K562 (cell line): ENCODE measurements around the gene LIN28B. TPM values are rescaled to one million over a fixed set of nuclear protein-coding genes. Genes with fewer than 3 reads are reported as not detected.

Experiments
- MIER1 ChIP-seq: fragments of 450-650 bp; IDR thresholded peaks from 2 replicates; pipeline ENCODE4 v1.6.1; 2016; ENCODE audit warnings: antibody characterized with exemption, mild to moderate bottlenecking, low read depth
- U2AF1 ChIP-seq: fragments of 200-400 bp; formaldehyde crosslinking; optimal IDR thresholded peaks from 2 replicates; pipeline ENCODE3; 2017; ENCODE audit warnings: mild to moderate bottlenecking, low read depth, low read length, moderate library complexity
- polyA plus RNA-seq, 8 experiments: library from polyadenylated mRNA; depleted of rRNA in 4 of 8; stranded (reverse) in 5 of 8; unstranded in 3 of 8; fragments of >200 nt; fragmentation: Nextera tagmentation in 2 of 8; fragmentation: Illumina TruSeq in 1 of 8; extraction: Ambion mirVana in 2 of 8; extraction: Trizol in 1 of 8; gene quantifications; 2 replicates each; pipeline versions ENCODE4 v1.2.1 to v1.2.3, GENCODE V29; 2011 to 2014; ENCODE audit warnings: inconsistent platforms in 1 of 8, missing spikeins in 1 of 8
- total RNA-seq, 7 experiments: library from RNA; depleted of rRNA in 6 of 7; stranded (reverse); fragments of >200 nt in 6 of 7; fragmentation: Illumina TruSeq in 2 of 7; extraction: Trizol in 2 of 7; gene quantifications; 2 replicates each; pipeline versions ENCODE4 v1.2.1 to v1.2.3, GENCODE V29; 2011 to 2021; ENCODE audit warnings: low replicate concordance in 1 of 7
- TF ChIP-seq, protein P1 (sequence below): fragments of 450-650 bp; IDR thresholded peaks from 2 replicates; pipeline ENCODE4 v1.6.1; 2016; ENCODE audit warnings: mild to moderate bottlenecking, moderate library complexity
- TF ChIP-seq, protein P2 (sequence below): fragments of 250-450 bp; sonication (Bioruptor Pico); IDR thresholded peaks from 2 replicates; pipeline ENCODE4 v1.5.0; 2020; ENCODE audit warnings: mild to moderate bottlenecking, borderline replicate concordance

LIN28B gene
- total and polyA plus RNA-seq, 9 of the 15 experiments (the other 6 are each of a cell fraction or from before 2014, with no cell fraction given), result 20.9 to 77.3 (median 42.1) TPM

DNA sequence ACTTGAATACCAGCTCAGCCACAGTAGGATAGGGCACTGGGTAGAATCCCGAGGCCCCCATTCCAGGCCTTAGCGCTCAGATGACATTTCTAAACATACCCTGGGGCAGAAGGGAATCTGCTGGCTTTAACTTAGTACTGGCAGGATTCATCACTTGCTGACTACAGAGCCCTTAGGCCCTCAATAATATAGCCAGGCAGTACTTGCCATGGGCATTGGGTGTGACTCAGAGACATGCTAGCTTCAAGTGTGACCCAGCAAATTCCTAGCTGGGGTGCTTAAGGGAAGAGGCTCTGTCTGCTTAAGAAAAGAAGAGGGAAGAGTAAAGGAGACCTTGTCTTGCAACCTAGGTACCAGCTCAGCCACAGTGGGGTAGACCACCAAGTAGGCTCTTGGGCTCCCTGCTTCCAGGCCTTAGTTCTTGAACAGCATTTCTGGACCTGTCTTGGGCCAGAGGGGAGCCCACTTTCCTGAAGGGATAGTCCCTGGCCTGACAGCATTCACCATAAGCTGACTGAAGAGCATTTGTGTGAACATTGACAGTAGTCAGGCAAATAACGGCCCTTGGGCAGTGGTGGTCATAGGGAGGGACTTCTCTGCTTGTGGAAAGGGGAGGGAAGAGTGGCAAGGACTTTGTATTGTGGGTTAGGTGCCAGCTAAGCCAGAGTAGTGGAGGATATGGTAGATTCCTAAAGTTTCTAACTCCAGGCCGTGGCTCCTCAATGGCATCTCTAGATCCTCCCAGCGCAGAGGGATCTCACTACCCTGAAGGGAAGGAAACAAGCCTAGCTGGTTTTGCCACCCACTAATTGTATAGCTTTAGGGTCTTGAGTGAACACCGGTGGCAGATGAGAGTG is 48.6 kb upstream of the LIN28B start (continued):
- TF ChIP-seq, protein P1, sequence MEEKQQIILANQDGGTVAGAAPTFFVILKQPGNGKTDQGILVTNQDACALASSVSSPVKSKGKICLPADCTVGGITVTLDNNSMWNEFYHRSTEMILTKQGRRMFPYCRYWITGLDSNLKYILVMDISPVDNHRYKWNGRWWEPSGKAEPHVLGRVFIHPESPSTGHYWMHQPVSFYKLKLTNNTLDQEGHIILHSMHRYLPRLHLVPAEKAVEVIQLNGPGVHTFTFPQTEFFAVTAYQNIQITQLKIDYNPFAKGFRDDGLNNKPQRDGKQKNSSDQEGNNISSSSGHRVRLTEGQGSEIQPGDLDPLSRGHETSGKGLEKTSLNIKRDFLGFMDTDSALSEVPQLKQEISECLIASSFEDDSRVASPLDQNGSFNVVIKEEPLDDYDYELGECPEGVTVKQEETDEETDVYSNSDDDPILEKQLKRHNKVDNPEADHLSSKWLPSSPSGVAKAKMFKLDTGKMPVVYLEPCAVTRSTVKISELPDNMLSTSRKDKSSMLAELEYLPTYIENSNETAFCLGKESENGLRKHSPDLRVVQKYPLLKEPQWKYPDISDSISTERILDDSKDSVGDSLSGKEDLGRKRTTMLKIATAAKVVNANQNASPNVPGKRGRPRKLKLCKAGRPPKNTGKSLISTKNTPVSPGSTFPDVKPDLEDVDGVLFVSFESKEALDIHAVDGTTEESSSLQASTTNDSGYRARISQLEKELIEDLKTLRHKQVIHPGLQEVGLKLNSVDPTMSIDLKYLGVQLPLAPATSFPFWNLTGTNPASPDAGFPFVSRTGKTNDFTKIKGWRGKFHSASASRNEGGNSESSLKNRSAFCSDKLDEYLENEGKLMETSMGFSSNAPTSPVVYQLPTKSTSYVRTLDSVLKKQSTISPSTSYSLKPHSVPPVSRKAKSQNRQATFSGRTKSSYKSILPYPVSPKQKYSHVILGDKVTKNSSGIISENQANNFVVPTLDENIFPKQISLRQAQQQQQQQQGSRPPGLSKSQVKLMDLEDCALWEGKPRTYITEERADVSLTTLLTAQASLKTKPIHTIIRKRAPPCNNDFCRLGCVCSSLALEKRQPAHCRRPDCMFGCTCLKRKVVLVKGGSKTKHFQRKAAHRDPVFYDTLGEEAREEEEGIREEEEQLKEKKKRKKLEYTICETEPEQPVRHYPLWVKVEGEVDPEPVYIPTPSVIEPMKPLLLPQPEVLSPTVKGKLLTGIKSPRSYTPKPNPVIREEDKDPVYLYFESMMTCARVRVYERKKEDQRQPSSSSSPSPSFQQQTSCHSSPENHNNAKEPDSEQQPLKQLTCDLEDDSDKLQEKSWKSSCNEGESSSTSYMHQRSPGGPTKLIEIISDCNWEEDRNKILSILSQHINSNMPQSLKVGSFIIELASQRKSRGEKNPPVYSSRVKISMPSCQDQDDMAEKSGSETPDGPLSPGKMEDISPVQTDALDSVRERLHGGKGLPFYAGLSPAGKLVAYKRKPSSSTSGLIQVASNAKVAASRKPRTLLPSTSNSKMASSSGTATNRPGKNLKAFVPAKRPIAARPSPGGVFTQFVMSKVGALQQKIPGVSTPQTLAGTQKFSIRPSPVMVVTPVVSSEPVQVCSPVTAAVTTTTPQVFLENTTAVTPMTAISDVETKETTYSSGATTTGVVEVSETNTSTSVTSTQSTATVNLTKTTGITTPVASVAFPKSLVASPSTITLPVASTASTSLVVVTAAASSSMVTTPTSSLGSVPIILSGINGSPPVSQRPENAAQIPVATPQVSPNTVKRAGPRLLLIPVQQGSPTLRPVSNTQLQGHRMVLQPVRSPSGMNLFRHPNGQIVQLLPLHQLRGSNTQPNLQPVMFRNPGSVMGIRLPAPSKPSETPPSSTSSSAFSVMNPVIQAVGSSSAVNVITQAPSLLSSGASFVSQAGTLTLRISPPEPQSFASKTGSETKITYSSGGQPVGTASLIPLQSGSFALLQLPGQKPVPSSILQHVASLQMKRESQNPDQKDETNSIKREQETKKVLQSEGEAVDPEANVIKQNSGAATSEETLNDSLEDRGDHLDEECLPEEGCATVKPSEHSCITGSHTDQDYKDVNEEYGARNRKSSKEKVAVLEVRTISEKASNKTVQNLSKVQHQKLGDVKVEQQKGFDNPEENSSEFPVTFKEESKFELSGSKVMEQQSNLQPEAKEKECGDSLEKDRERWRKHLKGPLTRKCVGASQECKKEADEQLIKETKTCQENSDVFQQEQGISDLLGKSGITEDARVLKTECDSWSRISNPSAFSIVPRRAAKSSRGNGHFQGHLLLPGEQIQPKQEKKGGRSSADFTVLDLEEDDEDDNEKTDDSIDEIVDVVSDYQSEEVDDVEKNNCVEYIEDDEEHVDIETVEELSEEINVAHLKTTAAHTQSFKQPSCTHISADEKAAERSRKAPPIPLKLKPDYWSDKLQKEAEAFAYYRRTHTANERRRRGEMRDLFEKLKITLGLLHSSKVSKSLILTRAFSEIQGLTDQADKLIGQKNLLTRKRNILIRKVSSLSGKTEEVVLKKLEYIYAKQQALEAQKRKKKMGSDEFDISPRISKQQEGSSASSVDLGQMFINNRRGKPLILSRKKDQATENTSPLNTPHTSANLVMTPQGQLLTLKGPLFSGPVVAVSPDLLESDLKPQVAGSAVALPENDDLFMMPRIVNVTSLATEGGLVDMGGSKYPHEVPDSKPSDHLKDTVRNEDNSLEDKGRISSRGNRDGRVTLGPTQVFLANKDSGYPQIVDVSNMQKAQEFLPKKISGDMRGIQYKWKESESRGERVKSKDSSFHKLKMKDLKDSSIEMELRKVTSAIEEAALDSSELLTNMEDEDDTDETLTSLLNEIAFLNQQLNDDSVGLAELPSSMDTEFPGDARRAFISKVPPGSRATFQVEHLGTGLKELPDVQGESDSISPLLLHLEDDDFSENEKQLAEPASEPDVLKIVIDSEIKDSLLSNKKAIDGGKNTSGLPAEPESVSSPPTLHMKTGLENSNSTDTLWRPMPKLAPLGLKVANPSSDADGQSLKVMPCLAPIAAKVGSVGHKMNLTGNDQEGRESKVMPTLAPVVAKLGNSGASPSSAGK, result no peak
- TF ChIP-seq, protein P2, sequence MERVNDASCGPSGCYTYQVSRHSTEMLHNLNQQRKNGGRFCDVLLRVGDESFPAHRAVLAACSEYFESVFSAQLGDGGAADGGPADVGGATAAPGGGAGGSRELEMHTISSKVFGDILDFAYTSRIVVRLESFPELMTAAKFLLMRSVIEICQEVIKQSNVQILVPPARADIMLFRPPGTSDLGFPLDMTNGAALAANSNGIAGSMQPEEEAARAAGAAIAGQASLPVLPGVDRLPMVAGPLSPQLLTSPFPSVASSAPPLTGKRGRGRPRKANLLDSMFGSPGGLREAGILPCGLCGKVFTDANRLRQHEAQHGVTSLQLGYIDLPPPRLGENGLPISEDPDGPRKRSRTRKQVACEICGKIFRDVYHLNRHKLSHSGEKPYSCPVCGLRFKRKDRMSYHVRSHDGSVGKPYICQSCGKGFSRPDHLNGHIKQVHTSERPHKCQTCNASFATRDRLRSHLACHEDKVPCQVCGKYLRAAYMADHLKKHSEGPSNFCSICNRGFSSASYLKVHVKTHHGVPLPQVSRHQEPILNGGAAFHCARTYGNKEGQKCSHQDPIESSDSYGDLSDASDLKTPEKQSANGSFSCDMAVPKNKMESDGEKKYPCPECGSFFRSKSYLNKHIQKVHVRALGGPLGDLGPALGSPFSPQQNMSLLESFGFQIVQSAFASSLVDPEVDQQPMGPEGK, result no peak
- TF ChIP-seq MIER1 (no peak), U2AF1 (no peak)
